Measurements from ENCODE around the gene RNF217. TPM values are rescaled to one million over a fixed set of nuclear protein-coding genes. Genes with fewer than 3 reads are reported as not detected.

RNF217 gene
- total and polyA plus RNA-seq, 2 of the 8 experiments (the other 6 are each of a cell fraction or from before 2014, with no cell fraction given), result 2.0 to 8.9 TPM

DNA sequence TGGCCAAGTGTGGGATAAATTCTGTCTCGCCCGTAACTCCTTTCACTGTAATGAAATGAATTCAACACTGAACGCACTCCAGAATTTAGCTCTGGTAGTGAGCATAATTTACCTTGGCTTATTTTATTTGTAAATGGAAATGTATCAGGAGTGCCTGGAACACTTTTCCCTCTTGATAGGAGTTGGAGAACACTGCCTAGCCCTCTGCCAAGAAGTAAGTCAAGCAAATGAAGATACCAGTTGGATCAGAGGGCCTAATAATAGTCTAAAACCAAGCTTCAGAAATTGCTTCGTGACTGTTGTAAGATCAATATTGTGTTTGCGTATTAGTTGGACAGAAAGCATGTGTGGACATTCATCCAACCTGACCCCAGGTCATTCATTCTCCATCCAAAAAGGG lies 126.7 kb downstream of the RNF217 start:
- ChIA-PET CTCF (ENCODE audit: partially characterized antibody) (interaction anchor here (1.3 kb wide), 2 partner anchors 9 to 25 kb away, joined by 3 read pairs; no protein-coding TSS in a partner anchor), POLR2A (ENCODE audit: partially characterized antibody) (no interaction called here)

More for the DNA sequence above, 126.7 kb downstream of the RNF217 start:
- no peak overlapping the region for H2BK12ac ChIP-seq (ENCODE audit: low read depth, low read length)
- H4K20me1 ChIP-seq (replicated peaks in 1 of 2; ENCODE audit: control insufficient read depth in 1 of 2, insufficient read depth in 2 of 2, low read length in 2 of 2), result no peaks in the 10 kb centered on the region
- H3K27ac ChIP-seq (ENCODE audit: low read depth, low read length), result no peak overlapping the region
- no peak overlapping the region for H2BK15ac ChIP-seq (ENCODE audit: low read length)
- no peak for FAIRE-seq
- H3K36me3 ChIP-seq (ENCODE audit: control insufficient read depth in 2 of 4, insufficient read depth in 4 of 4, low read length in 3 of 4), result no peaks in the 10 kb centered on the region
- no peak overlapping the region for H2BK5ac ChIP-seq (ENCODE audit: low read depth, low read length)
- H3K23me2 ChIP-seq (ENCODE audit: low read depth, low read length), result no peaks in the 10 kb centered on the region
- H3K4me1 ChIP-seq (replicated peaks in 1 of 4; ENCODE audit: control insufficient read depth in 3 of 4, insufficient read depth in 4 of 4, low read length in 3 of 4), result no peaks in the 10 kb centered on the region
- no peak overlapping the region for H3K4ac ChIP-seq (replicated peaks; ENCODE audit: insufficient read length, low read depth, low read length)
- H4K5ac ChIP-seq (ENCODE audit: insufficient read length, low read depth, low read length), result no peak overlapping the region
- H2AFZ ChIP-seq (ENCODE audit: low read length), result no peak overlapping the region
- H2BK120ac ChIP-seq (replicated peaks; ENCODE audit: low read depth, low read length), result no peak overlapping the region
- H3K79me2 ChIP-seq (ENCODE audit: control insufficient read depth in 1 of 2, insufficient read depth in 2 of 2, low read length in 2 of 2), result no peaks in the 10 kb centered on the region
- no peak overlapping the region for H2AK5ac ChIP-seq (ENCODE audit: low read depth, low read length)
- H3K23ac ChIP-seq (ENCODE audit: insufficient read length), result no peak overlapping the region
- no peak for DNase-seq (ENCODE audit: low read depth in 1 of 2, low spot score in 2 of 2)
- H3K4me2 ChIP-seq (ENCODE audit: insufficient read depth in 1 of 2, low read depth in 2 of 2, low read length in 2 of 2), result no peak overlapping the region
- no peak for TF ChIP-seq NANOG (IDR thresholded peaks at IDR 0.05; ENCODE audit: insufficient read depth, low read depth, low read length, poor library complexity, severe bottlenecking)
- TF ChIP-seq CTBP2 (IDR thresholded peaks at IDR 0.05; ENCODE audit: borderline replicate concordance, insufficient read depth, insufficient read length, low read length), result no peak
- TF ChIP-seq POLR2AphosphoS5 (IDR thresholded peaks at IDR 0.05; ENCODE audit: low read depth, low read length), result no peak
- no peak for TF ChIP-seq RFX5 (IDR thresholded peaks at IDR 0.05; ENCODE audit: borderline replicate concordance, low read depth, low read length)
- TF ChIP-seq GTF2F1 (IDR thresholded peaks at IDR 0.05; ENCODE audit: borderline replicate concordance, low read depth, low read length), result no peak
- TF ChIP-seq, protein P1, sequence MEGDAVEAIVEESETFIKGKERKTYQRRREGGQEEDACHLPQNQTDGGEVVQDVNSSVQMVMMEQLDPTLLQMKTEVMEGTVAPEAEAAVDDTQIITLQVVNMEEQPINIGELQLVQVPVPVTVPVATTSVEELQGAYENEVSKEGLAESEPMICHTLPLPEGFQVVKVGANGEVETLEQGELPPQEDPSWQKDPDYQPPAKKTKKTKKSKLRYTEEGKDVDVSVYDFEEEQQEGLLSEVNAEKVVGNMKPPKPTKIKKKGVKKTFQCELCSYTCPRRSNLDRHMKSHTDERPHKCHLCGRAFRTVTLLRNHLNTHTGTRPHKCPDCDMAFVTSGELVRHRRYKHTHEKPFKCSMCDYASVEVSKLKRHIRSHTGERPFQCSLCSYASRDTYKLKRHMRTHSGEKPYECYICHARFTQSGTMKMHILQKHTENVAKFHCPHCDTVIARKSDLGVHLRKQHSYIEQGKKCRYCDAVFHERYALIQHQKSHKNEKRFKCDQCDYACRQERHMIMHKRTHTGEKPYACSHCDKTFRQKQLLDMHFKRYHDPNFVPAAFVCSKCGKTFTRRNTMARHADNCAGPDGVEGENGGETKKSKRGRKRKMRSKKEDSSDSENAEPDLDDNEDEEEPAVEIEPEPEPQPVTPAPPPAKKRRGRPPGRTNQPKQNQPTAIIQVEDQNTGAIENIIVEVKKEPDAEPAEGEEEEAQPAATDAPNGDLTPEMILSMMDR (IDR thresholded peaks at IDR 0.05; ENCODE audit: control extremely low read depth in 1 of 3, insufficient read depth in 1 of 3, low read depth in 1 of 3, low read length in 3 of 3), result no peak
- no peak for TF ChIP-seq MAFK (IDR thresholded peaks at IDR 0.05; ENCODE audit: low read depth, low read length)
- no peak for TF ChIP-seq KDM1A (IDR thresholded peaks at IDR 0.05; ENCODE audit: borderline replicate concordance, low read length)
- TF ChIP-seq RNF2 (IDR thresholded peaks at IDR 0.05; ENCODE audit: borderline replicate concordance, low read depth, low read length, missing control alignments, poor library complexity, severe bottlenecking), result no peak
- TF ChIP-seq POLR2A (IDR thresholded peaks at IDR 0.05; ENCODE audit: control extremely low read depth in 1 of 2, low read depth in 2 of 2, low read length in 2 of 2), result no peak
- H3K79me1 ChIP-seq (ENCODE audit: low read depth, low read length), result no peaks in the 10 kb centered on the region
- H2BK20ac ChIP-seq (ENCODE audit: low read length), result no peak overlapping the region
- no peaks in the 10 kb centered on the region for H3K9me3 ChIP-seq (ENCODE audit: insufficient read depth in 2 of 2, low read depth in 1 of 2, low read length in 1 of 2)
- H4K91ac ChIP-seq (replicated peaks; ENCODE audit: insufficient read length, low read length), result no peak overlapping the region
- no peak overlapping the region for H3K56ac ChIP-seq (replicated peaks; ENCODE audit: insufficient read length, low read depth, low read length)
- no peak overlapping the region for H3K18ac ChIP-seq (ENCODE audit: extremely low read depth, low read length)
- no peaks in the 10 kb centered on the region for H3K27me3 ChIP-seq (replicated peaks in 1 of 4; ENCODE audit: control insufficient read depth in 3 of 4, extremely low read depth in 1 of 4, insufficient read depth in 3 of 4, low read length in 3 of 4)
- no peak overlapping the region for H3K14ac ChIP-seq (ENCODE audit: insufficient read length)
- no peak overlapping the region for H4K8ac ChIP-seq (ENCODE audit: extremely low read depth, insufficient read depth, low read length)
- no peak overlapping the region for H3K4me3 ChIP-seq (ENCODE audit: extremely low read depth in 1 of 4, insufficient read depth in 2 of 4, low read depth in 3 of 4, low read length in 4 of 4)
- H3K9ac ChIP-seq (replicated peaks in 1 of 4; ENCODE audit: extremely low read depth in 1 of 4, low read depth in 3 of 4, low read length in 3 of 4), result no peak overlapping the region
- WGBS, 2 experiments (ENCODE audit: extremely low coverage in 1 of 2, insufficient coverage in 1 of 2, insufficient read length in 1 of 2, insufficient replicate concordance in 2 of 2, low coverage in 1 of 2, low lambda C conversion rate in 2 of 2, missing lambda C conversion rate in 1 of 2), result 84% methylated on average over 5 of the region's 5 CpGs; no CpG with 5 or more reads in 1 of the 2 experiments

Measured in H1 (cell line).